Activated CD8-positive, alpha-beta memory T cell treated with anti-CD3 and anti-CD28 coated beads for 1 hour (primary cell): Measurements from ENCODE around the gene TRABD2B.

Experiments used
- DNase-seq, 2 donors: peaks; one replicate each; pipeline ENCODE4 v3.0.0-alpha.2; 2020; ENCODE audit warnings: low read depth in 1 of 2; ENCODE audit errors: extremely low read depth in 1 of 2

TRABD2B gene

GRCh38 chr1:47938520-47938919 is 58.7 kb downstream of the TRABD2B start:
- no peak for DNase-seq

- DNase-seq: no peak
Observed at GRCh38 chr1:47937586-47938254, 59.5 kb downstream of the TRABD2B start.

DNA sequence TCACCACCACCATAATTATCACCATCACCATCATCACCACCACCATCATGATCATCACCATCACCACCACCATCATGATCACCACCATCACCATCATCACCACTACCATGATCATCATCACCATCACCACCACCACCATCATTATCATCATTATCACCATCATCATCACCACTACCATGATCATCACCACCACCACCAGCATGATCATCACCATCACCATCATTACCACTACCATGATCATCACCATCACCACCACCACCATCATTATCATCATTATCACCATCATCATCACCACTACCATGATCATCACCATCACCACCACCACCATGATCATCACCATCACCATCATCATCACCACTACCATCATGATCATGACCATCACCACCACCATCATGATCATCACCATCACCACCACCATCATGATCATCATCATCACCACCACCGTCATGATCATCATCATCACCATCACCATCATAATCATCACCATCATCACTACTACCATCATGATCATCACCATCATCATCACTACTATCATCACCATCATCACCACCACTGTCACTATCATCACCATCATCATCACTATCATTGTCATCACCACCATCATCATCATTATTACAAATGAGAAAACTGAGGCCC is 60.2 kb downstream of the TRABD2B start:
- no peak for DNase-seq

DNA sequence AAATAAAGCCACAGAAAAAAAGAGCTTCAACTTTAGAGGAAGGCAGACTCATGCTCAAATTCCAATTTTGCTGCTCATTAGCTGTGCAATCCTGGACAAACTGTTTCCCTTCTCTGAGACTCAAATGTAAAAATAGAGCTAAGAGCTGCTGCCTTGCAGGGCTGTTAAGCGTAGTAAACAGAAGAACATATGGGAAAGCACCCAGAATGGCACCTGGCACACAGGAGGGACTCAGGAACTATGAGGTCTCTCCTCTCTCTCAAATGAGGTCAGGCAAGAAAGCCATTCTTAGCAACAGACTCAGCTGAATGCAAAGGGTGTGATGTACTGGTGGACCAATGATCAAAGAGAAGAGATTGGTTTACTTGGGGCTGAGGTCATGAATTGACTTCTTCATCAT is 61.3 kb downstream of the TRABD2B start:
- no peak for DNase-seq

DNA sequence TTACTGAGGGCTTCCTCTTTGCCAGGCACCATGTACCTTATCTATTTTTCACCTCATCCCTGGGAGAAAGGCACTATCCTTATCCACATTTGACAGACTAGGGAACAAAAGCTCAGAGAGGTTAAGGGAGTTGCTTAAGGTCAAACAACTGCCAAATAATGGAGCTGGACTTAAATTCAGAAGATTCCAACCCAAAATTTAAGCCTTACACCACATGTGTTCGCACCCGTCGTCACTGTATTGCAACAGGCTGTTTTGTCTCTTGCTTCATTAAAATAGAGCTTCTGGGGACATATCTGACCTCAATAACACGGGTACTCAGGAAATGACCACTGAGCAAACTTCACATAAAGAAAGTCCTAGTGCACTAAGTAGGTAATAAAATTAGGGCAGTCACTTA is 62.0 kb downstream of the TRABD2B start:
- DNase-seq: no peak

DNA sequence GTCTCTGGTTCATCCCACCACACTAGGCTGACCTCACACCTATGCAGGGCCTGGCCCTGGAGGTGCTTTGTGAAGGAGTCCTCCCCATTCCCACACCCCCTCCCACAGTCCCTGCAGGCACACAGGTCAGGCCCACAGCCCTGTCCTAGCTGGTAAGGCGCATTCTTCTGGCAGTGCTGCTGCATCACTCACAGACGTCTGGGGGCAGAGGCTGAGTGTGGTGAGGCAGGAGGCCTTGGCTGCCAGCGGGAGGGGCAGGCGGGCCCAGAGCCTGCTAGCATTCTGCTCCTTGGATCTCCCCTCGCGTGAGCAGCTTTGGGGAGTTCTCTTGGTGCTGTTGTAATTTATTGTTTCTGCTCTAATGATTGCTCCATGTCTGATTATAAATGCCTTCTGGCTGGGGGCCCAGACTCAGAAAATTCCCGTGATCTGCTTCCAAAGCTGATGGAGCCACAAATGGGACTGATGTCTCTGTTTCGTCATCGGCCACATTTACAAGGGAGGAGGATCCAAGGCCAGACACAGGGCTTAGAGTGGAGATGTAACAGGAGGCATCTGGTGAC is 62.9 kb downstream of the TRABD2B start:
- no peak for DNase-seq

DNA sequence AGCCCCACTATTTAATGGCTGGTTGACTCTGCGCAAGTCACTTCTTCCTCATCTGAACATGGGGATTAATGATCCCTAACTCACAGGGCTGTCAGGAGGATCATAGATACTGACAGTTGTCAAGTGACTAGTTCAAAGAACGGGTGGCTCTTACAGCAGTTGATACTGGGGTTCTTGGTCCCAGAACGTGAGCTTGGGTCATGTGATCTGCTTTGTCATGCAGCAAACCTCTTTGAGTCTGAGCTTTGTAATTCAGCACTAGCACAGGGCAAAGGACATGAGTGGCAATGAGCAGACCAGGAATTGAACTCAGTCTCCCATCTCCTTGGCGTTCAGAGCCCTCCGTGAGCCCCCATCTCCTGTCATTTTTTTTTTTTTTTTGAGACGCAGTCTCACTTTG is 64.4 kb downstream of the TRABD2B start:
- DNase-seq: no peak

- DNase-seq: no peak
Observed at GRCh38 chr1:47931395-47931794, 65.8 kb downstream of the TRABD2B start.

- no peak for DNase-seq
Observed at GRCh38 chr1:47930210-47930840, 66.9 kb downstream of the TRABD2B start.

DNA sequence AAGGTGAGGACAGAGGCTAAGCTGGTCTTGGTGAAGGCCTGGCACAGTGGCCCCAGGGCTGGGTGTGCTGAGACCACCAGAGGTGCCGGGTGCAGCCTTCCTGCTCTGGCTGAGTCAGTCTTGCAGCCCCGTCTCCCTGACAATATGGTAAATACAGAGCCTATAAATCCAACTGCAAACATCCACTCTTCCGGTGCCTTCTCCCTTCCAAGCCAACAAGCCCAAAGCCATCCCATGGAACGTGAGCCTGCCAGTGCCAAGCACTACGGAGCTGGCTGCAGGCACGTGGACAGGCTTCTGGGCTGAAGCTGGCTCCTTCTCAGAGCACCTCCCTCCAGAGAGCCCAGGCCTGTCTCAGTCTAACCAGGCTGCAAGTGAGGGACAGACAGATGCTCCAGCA is 70.0 kb downstream of the TRABD2B start:
- no peak for DNase-seq

- DNase-seq: no peak
Observed at GRCh38 chr1:47926461-47926999, 70.7 kb downstream of the TRABD2B start.

- no peak for DNase-seq
Observed at GRCh38 chr1:47924270-47925048, 72.7 kb downstream of the TRABD2B start.

- no peak for DNase-seq
Observed at GRCh38 chr1:47921935-47922415, 75.2 kb downstream of the TRABD2B start.

GRCh38 chr1:47919113-47919833 is 77.9 kb downstream of the TRABD2B start:
- no peak for DNase-seq

GRCh38 chr1:47918257-47918867 is 78.8 kb downstream of the TRABD2B start:
- no peak for DNase-seq

DNA sequence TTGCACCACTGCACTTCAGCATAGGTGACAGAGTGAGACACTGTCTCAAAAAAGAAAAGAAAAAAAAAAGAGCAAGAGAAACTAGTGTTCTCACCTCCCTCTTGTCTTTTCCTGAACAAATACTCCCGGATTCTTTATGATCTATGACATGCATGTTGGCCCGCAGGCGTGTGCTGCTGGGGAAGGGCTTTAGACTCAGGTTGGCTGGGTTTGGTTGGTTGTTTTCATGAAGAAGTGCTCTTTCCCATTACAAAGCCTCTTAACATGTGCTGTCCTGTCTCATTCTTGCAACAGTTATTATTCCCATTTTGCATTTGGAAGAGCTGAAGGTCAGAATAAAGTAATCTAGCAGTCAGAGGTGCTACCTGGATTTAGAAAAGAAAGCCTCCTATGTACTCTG is 79.5 kb downstream of the TRABD2B start:
- no peak for DNase-seq

GRCh38 chr1:47915677-47916353 is 81.4 kb downstream of the TRABD2B start:
- no peak for DNase-seq

DNA sequence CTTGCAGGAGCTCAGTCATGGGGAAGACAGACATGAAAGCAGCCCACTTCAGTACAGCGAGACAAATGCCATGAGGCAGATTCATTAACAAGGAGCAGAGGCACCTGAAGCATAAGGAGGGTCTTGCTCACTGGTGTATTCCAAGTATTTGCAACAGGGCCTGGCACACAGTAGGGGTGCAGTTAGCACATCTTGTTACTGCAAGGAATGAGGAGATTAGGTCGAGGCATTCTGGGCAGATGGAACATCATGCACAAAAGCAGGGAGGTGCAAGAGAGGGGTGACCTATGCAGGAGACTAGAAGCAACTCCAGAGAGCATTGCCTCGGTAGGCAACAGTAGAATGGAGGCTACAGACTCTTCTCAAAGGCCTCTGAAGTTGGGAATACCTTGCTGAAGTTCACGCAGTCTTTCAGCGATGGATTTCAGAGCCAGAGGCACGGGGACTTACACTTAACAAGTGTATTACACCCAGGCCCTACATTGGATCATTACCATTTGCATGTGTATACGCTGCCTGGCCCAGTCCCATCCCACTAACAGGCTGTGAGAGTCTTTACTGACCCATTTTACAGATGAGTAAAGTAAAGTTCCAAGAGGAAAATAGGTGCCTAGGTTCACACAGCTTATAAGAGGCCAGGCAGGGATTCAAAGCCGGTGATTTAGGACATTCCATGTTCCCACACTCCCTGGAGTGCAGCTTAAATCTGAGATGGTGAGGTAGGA is 82.1 kb downstream of the TRABD2B start:
- no peak for DNase-seq
